Spinal cord (tissue), 10 donors: ENCODE results near the gene ZFHX2. TPM values are rescaled to one million over a fixed set of nuclear protein-coding genes. Genes with fewer than 3 reads are reported as not detected.
"Not testable (repeated sequence)": the region's sequence is repeated elsewhere in the genome, so short reads cannot be mapped to it uniquely, and the experiment has no call there.

Experiments
- DNase-seq, 6 donors: peaks; one replicate each; pipeline versions ENCODE4 v3.0.0 to v3.0.0-alpha.2; 2013 to 2015; ENCODE audit warnings: low spot score in 6 of 6, low read depth in 4 of 6
- H3K27ac ChIP-seq: one replicate; pipeline ENCODE4 v1.5.1; 2013; ENCODE audit warnings: low read depth, low read length, control low read depth
- H3K27me3 ChIP-seq: one replicate; pipeline ENCODE4 v1.6.1; 2013; ENCODE audit warnings: low read length; ENCODE audit not compliant: control insufficient read depth, insufficient read depth
- H3K36me3 ChIP-seq: one replicate; pipeline ENCODE4 v1.6.1; 2013; ENCODE audit warnings: low read length; ENCODE audit not compliant: control insufficient read depth, insufficient read depth
- H3K4me1 ChIP-seq: one replicate; pipeline ENCODE4 v1.6.1; 2013; ENCODE audit warnings: low read length; ENCODE audit not compliant: control insufficient read depth, insufficient read depth
- H3K4me3 ChIP-seq: one replicate; pipeline ENCODE4 v1.5.1; 2013; ENCODE audit warnings: low read depth, low read length, control low read depth
- H3K9me3 ChIP-seq: one replicate; pipeline ENCODE4 v1.6.1; 2013; ENCODE audit warnings: low read length; ENCODE audit not compliant: control insufficient read depth, insufficient read depth
- WGBS: methylation state at CpG from one replicate; pipeline ENCODE4 v1.1.5; 2013; ENCODE audit warnings: missing lambda C conversion rate; ENCODE audit not compliant: insufficient coverage; 5-methylcytosine and 5-hydroxymethylcytosine counted together
- long read RNA-seq, 4 donors: transcript quantifications; one replicate each; lab custom pipeline, GENCODE V29; 2026
- polyA plus RNA-seq, 2 donors: library from polyadenylated mRNA; unstranded; fragments of 120-200 nt; gene quantifications; one replicate each; pipeline ENCODE4 v1.2.1, GENCODE V29; 2013; ENCODE audit not compliant: insufficient read length in 2 of 2
- total RNA-seq, 2 donors: library from RNA; depleted of rRNA in 1 of 2; stranded (reverse); fragments of 120-200 nt in 1 of 2; fragments of >200 nt in 1 of 2; gene quantifications; one replicate each; pipeline versions ENCODE4 v1.2.3 to v1.2.4, GENCODE V29; 2013 to 2014
- donor health status: healthy.

ZFHX2 gene
- total RNA-seq, result 1 to 10 TPM; 1.8 to 4.9 TPM
- 10 to 100 TPM; 23.8 to 31.3 TPM for polyA plus RNA-seq
- long read RNA-seq, donor 1, partial matches to known transcripts, result 5 of 30 reads
- long read RNA-seq, donor 1, other reads (novel, unspliced or antisense), result 25 of 30 reads
- long read RNA-seq, donor 2, result 0 reads
- long read RNA-seq, donor 3, partial matches to known transcripts, result 16 of 31 reads
- long read RNA-seq, donor 3, other reads (novel, unspliced or antisense), result 15 of 31 reads
- long read RNA-seq, donor 4, result 0 reads

- WGBS, result 1% methylated on average over 28 of the region's 49 CpGs
- no peaks in the 10 kb centered on the region for H3K9me3 ChIP-seq
- no peaks in the 10 kb centered on the region for H3K27me3 ChIP-seq
- DNase-seq, result peak in 5 of 6 donors; percentile 75 to 99 (median 87)
- H3K36me3 ChIP-seq, result peaks cover 3% of the 10 kb centered on the region
- peak within 1 kb of the TSS; percentile 78 for H3K27ac ChIP-seq
- peak within 1 kb of the TSS; percentile 81 for H3K4me3 ChIP-seq
- H3K4me1 ChIP-seq, result peaks cover 43% of the 10 kb centered on the region
Observed at GRCh38 chr14:23551266-23552028, at the start of gene ZFHX2. ZFHX2 (minus strand) TSS chr14:23551765; CDS start chr14:23535325, 16,440 bp downstream.

- Histone ChIP-seq H3K4me1 (no peaks in the 10 kb centered on the region), H3K27ac (no peak overlapping the region), H3K27me3 (no peaks in the 10 kb centered on the region), H3K4me3 (no peak overlapping the region), H3K9me3 (no peaks in the 10 kb centered on the region), H3K36me3 (no peaks in the 10 kb centered on the region)
- no peak for DNase-seq
- 100% methylated on average over 1 of the region's 1 CpG for WGBS
Observed at GRCh38 chr14:23600806-23601205, 49.2 kb upstream of the ZFHX2 start.

GRCh38 chr14:23600322-23600707, 48.8 kb upstream of the ZFHX2 start:
- Histone ChIP-seq H3K4me3 (no peak overlapping the region), H3K9me3 (no peaks in the 10 kb centered on the region), H3K4me1 (no peaks in the 10 kb centered on the region), H3K27me3 (no peaks in the 10 kb centered on the region), H3K36me3 (no peaks in the 10 kb centered on the region), H3K27ac (no peak overlapping the region)
- no peak for DNase-seq
- WGBS, result no CpG with 5 or more reads among the region's 2 CpGs

- not testable (repeated sequence) for H3K27me3 ChIP-seq, H3K4me1 ChIP-seq, H3K9me3 ChIP-seq, DNase-seq, H3K36me3 ChIP-seq, H3K27ac ChIP-seq, H3K4me3 ChIP-seq
- no CpG with 5 or more reads among the region's 3 CpGs for WGBS
Observed at GRCh38 chr14:23594191-23594590, 42.6 kb upstream of the ZFHX2 start.

GRCh38 chr14:23590198-23590597, 38.6 kb upstream of the ZFHX2 start:
- no peak overlapping the region for H3K27ac ChIP-seq
- no peaks in the 10 kb centered on the region for H3K9me3 ChIP-seq
- DNase-seq, result no peak

GRCh38 chr14:23589606-23590005, 38.0 kb upstream of the ZFHX2 start:
- H3K27me3 ChIP-seq, result no peaks in the 10 kb centered on the region
- H3K4me1 ChIP-seq, result peaks cover 9% of the 10 kb centered on the region
- no peak overlapping the region for H3K4me3 ChIP-seq
- no peak overlapping the region for H3K27ac ChIP-seq
- no peak for DNase-seq
- no peaks in the 10 kb centered on the region for H3K9me3 ChIP-seq
- 83% methylated on average over 1 of the region's 2 CpGs for WGBS
- no peaks in the 10 kb centered on the region for H3K36me3 ChIP-seq

More at GRCh38 chr14:23590198-23590597, 38.6 kb upstream of the ZFHX2 start:
- peaks cover 9% of the 10 kb centered on the region for H3K4me1 ChIP-seq
- H3K27me3 ChIP-seq, result no peaks in the 10 kb centered on the region
- no CpG with 5 or more reads among the region's 4 CpGs for WGBS
- H3K36me3 ChIP-seq, result no peaks in the 10 kb centered on the region
- no peak overlapping the region for H3K4me3 ChIP-seq

GRCh38 chr14:23588884-23589598, 37.5 kb upstream of the ZFHX2 start:
- DNase-seq, result peak in 5 of 6 donors; percentile 79 to 98 (median 89)
- WGBS, result 17% methylated on average over 2 of the region's 5 CpGs
- Histone ChIP-seq H3K27me3 (no peaks in the 10 kb centered on the region), H3K27ac (no peak overlapping the region), H3K9me3 (no peaks in the 10 kb centered on the region), H3K4me1 (peaks cover 9% of the 10 kb centered on the region), H3K36me3 (no peaks in the 10 kb centered on the region), H3K4me3 (no peak overlapping the region)

GRCh38 chr14:23584527-23585203, 33.1 kb upstream of the ZFHX2 start:
- H3K27ac ChIP-seq, H3K36me3 ChIP-seq, H3K9me3 ChIP-seq, H3K27me3 ChIP-seq, DNase-seq, H3K4me1 ChIP-seq, H3K4me3 ChIP-seq: not testable (repeated sequence)
- 94% methylated on average over 21 of the region's 26 CpGs for WGBS

GRCh38 chr14:23583761-23584526, 32.4 kb upstream of the ZFHX2 start:
- not testable (repeated sequence) for H3K27me3 ChIP-seq, H3K27ac ChIP-seq, H3K4me1 ChIP-seq, H3K9me3 ChIP-seq, H3K4me3 ChIP-seq, H3K36me3 ChIP-seq, DNase-seq
- 71% methylated on average over 15 of the region's 25 CpGs for WGBS
